Measurements from ENCODE around the gene ZNF516. TPM values are rescaled to one million over a fixed set of nuclear protein-coding genes. Genes with fewer than 3 reads are reported as not detected.

Gene ZNF516
- total RNA-seq, 2 donors from 2014 or later = 24.3 to 32.5 TPM

GRCh38 chr18:76461692-76462325 lies 33.2 kb downstream of the ZNF516 start:
- no peak for DNase-seq (ENCODE audit: low spot score)
- intact Hi-C loops (cut with DNase I) = no loop called here

DNA sequence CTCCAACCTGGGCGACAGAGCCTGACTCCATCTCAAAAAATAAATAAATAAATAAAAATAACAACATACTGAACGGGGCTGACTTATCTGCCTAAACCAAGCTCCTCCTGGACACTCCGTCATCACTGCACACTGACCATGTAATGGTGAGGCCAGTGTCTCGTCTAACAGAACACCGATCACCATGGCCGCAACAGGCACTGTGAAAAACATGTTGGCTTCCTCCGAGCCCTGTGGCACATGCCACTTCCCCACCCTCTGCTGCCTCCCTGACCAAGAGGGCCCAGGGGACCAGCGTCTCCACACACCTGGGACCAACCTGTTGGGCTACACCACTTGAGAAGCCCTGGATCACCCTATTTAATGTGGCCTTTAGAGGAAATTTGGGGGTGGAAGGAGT lies 33.9 kb downstream of the ZNF516 start:
- no peak for DNase-seq (ENCODE audit: low spot score)
- intact Hi-C loops (cut with DNase I) = no loop called here

DNA sequence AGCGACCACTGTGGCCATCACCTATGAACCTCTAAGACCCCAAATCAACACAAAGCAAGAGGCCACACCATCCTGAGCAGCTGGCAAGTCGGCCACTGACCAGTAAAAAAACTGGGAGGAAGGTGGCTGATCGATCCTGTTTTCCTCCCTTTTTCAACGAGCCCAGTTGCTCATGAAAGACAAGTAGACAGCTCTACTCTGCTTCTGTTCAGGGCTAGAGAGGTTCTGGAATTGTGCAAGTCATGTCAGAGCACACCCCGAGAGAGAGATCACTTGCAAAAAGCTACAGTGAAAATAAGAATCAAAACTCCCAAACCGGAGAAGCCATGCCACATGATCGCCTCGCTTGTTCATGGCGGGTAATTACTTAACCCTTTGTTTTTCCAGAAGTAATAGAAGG lies 34.6 kb downstream of the ZNF516 start:
- intact Hi-C loops (cut with DNase I) = no loop called here
- DNase-seq (ENCODE audit: low spot score) = no peak

DNA sequence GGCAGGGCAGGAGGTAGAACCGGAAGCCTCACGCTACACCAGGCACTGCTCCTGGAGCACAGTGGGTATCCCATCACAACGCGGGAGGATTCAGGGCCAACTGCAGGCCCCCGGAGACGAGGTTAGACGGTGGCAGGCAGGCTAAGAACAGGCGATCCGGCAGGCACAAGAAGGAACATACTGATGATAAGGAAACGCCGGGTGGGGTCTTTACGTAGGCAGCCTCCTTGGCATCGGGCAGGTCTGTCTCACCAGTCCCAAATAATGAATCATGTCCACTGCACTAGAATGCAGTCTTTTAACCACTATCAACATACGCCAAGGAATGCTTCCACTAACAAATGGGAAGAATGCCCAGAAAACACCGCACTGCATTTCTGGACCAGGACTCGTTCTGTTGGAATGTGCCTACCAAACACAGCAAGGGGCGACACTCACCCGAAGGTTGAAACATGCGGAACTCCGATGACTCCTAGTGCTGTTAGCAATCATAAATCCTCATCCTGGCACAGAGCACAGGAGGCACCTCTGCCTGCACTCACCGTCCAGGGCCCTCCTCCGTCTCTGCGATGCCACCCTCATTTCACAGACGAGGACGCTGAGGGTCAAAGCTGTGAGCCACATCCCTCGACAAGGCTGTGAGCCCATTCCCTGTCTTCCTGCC lies 35.2 kb downstream of the ZNF516 start:
- DNase-seq (ENCODE audit: low spot score) = no peak
- intact Hi-C loops (cut with DNase I) = loop anchor here in 1 of 2 donors (2.0 kb wide), 1 partner anchor 27 kb away; no protein-coding TSS in a partner anchor

GRCh38 chr18:76459312-76459686 lies 35.7 kb downstream of the ZNF516 start:
- intact Hi-C loops (cut with DNase I) = loop anchor here in 1 of 2 donors (2.0 kb wide), 1 partner anchor 28 kb away; no protein-coding TSS in a partner anchor
- no peak for DNase-seq (ENCODE audit: low spot score)

DNA sequence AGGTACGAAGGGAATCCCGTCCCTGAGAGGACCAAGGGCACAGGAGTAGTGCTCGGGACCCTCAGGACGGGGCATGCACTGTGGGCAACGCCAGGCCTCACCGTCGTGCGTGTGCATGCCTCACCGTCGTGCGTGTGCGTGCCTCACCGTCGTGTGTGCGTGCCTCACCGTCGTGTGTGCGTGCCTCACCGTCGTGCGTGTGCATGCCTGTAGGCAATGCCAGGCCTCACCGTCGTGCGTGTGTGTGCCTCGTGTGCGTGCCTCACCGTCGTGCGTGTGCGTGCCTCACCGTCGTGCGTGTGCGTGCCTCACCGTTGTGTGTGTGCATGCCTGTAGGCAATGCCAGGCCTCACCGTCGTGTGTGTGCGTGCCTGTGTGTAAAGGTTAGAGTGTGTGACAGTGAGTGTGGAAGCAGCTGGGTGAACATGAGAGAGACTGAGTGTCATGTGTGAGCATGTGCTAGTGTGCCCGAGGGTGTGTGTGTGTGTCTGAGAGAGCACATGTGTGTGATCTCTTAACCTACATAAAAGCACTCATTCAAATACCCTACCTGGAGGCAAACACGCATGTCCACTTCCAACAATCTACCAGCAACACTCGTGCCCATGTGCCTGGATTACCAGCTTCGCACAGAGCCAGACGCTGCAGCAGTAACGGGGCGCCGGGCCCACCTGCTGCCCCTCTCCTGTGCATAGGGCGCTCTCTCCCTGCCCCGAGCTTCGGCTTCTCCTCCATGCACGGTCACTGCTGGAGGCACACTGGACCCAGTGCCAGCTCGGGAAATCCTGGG lies 36.3 kb downstream of the ZNF516 start:
- intact Hi-C loops (cut with DNase I) = loop anchor here in 1 of 2 donors (2.0 kb wide), 1 partner anchor 28 kb away; no protein-coding TSS in a partner anchor
- DNase-seq (ENCODE audit: low spot score) = no peak

DNA sequence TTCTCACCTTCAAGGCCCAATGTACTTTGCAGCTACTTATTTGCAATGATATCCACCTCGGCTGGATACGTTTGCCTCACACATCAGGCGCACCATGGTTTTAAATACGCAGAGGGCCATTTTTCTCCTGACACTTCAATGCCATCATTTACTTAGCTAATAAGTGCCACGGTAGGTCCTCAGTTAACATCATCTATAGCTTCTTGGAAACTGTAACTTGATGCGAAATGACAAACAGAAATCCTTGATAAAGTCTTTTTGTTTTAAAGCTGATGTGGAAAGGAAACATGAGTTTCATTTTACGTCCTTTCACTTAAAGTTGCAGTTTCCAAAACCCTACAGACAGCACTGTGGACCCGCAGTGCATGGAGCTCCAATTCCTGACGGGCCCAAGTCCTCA lies 37.1 kb downstream of the ZNF516 start:
- no peak for DNase-seq (ENCODE audit: low spot score)
- intact Hi-C loops (cut with DNase I) = loop anchor here in 1 of 2 donors (2.0 kb wide), 1 partner anchor 29 kb away; no protein-coding TSS in a partner anchor

GRCh38 chr18:76457475-76457874 lies 37.6 kb downstream of the ZNF516 start:
- intact Hi-C loops (cut with DNase I) = no loop called here
- DNase-seq (ENCODE audit: low spot score) = no peak

DNA sequence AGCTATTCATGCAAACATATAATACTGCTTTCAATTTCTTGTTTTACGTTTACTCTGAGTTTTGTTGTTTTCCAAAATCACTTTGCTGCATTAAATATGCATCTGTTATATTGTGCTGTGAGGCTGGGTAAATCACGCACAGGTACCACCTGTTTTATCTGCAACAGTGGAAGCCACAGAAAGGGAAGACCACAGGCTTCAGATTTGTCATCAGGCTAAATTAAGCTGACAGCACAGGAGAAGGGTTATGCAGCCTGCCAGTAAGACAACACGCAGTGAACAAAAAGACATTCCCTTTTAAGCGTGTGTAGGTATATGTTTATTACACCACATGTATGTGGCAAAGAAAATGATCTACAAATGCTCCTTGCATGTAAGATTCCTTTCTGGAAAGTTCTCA lies 38.2 kb downstream of the ZNF516 start:
- intact Hi-C loops (cut with DNase I) = no loop called here
- no peak for DNase-seq (ENCODE audit: low spot score)

DNA sequence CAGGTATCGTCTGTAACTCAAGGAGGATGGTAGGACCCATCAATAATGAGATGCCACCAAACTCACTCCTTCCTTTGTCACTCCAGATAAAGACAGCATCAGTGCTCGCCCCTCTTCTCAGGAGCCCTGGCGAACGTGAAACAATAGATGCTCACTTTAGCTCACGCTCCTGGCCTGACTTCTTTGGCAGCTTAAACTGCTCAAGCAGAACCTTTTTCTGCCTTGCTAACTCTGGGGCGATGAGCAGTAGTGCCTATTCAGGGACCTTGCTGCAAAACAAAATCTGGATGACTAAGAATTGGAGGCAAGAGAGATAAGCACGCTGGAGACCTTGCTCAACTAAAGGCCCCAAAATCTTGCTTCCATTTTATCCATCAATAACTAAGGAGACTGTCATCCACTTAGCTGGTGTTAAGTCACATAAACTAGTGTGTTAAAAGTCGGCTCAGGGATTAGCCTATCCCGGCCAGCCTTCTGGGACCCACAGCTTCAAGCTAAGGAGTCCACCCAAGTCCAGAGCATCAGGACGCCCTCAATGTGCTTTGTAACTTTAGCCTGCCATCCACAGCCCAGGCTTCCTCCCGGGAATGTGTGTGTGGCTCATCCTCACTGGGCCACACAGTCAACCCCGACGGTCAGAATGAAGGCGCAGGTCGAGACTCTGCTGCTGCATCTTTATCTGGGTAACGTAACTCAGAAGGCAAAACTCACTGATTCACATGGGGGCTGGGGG lies 38.9 kb downstream of the ZNF516 start:
- intact Hi-C loops (cut with DNase I) = no loop called here
- peak; percentile 26 for DNase-seq (ENCODE audit: low spot score)

DNA sequence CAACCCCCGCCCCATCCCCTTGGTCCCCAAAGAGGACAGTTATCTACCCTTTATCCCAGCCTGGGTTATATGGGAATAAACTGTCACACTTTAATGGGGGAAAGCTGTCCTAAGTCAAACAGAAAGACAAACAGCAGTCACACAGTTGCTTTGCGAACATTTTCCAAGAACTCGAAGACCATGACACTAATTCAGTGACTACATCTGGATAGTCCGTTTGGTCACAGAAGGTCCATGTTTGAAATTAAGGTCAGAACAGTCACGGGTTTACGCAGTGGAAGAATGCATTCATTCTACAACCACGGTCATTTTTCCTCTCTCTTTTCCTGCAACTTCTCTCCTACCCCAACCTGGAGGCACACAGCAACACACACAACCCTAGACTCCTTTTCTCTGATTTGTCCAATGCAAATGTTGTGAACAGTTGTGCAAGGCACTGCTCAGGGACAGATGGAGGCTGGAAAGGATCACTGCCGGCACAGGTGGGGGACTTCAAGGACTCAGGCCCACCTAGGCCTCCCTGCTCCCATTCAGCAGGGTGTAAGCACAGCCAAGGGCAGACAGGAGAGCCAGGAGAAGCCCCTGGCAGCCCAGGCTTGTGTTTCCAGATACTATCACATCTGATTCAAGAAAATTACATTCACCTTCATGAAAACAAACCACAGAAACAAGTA lies 39.9 kb downstream of the ZNF516 start:
- intact Hi-C loops (cut with DNase I) = no loop called here
- no peak for DNase-seq (ENCODE audit: low spot score)

GRCh38 chr18:76454418-76454817 lies 40.6 kb downstream of the ZNF516 start:
- DNase-seq (ENCODE audit: low spot score) = no peak
- intact Hi-C loops (cut with DNase I) = no loop called here

GRCh38 chr18:76453932-76454331 lies 41.1 kb downstream of the ZNF516 start:
- intact Hi-C loops (cut with DNase I) = no loop called here
- DNase-seq (ENCODE audit: low spot score) = no peak

- no peak for DNase-seq (ENCODE audit: low spot score)
- intact Hi-C loops (cut with DNase I) = no loop called here
These were observed 41.9 kb downstream of the ZNF516 start for GRCh38 chr18:76453057-76453561.

GRCh38 chr18:76452357-76452756 lies 42.7 kb downstream of the ZNF516 start:
- intact Hi-C loops (cut with DNase I) = no loop called here

GRCh38 chr18:76451396-76452331 lies 43.4 kb downstream of the ZNF516 start:
- DNase-seq (ENCODE audit: low spot score) = no peak
- intact Hi-C loops (cut with DNase I) = no loop called here

More at GRCh38 chr18:76452357-76452756, 42.7 kb downstream of the ZNF516 start:
- DNase-seq (ENCODE audit: low spot score) = no peak

GRCh38 chr18:76450452-76451395 lies 44.3 kb downstream of the ZNF516 start:
- peak; percentile 90 for DNase-seq (ENCODE audit: low spot score)
- intact Hi-C loops (cut with DNase I) = no loop called here
